ENCODE measurements around the gene CSAG2.
"Not testable (repeated sequence)": the region's sequence is repeated elsewhere in the genome, so short reads cannot be mapped to it uniquely, and the experiment has no call there.

CSAG2 gene, protein sequence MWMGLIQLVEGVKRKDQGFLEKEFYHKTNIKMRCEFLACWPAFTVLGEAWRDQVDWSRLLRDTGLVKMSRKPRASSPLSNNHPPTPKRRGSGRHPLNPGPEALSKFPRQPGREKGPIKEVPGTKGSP
- long read RNA-seq, result 0 reads

DNA sequence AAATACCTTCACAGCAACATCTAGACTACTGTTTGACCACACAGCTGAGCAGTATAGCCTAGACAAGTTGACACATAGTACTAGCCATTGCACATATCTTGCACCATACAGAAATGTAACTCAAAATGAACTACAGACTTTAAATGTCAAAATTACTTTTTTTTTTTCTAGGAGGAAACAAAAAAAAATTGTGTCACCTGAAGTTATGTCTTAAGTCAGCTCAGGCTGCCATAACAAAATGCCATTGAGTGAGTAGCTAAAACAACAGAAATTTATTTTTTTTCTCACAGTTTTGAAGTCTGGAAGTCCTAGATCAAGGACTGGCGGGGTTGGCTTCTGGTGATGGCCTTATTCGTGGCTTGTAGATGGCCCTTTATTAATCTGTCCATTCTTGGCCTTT lies at the start of gene CSAG2:
TSS of gene CSAG2 (minus strand) at position 101 of the 400 bp plus-strand sequence. CDS start 161 bp downstream, outside the sequence.
- H3K27me3 ChIP-seq (ENCODE audit: insufficient read depth, poor library complexity, severe bottlenecking); H3K4me3 ChIP-seq (replicated peaks; ENCODE audit: insufficient read depth, low read length); DNase-seq (ENCODE audit: low read depth in 1 of 2, low spot score in 1 of 2); H3K27ac ChIP-seq (replicated peaks): not testable (repeated sequence)

DNA sequence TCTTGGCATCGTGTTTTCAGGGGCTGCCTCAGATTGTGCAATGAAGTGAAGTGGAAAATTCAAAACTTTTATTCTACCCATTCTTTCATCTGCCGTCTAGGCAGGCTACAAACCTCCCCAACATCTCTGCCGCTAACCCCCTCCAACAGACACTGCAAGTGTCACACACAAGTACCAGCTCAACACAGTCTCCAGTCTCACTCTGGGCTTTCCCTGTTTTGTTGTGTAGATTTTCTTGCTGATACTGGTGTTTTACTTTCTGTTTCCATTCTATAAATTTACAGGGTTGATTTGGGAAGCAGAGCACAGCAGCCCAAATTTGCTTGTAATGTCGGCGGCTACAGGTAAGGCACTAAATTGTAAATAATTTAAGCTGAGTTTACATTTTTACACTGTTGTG lies 45.8 kb upstream of the CSAG2 start:
- not testable (repeated sequence) for H3K4me3 ChIP-seq (replicated peaks; ENCODE audit: insufficient read depth, low read length); DNase-seq (ENCODE audit: low read depth in 1 of 2, low spot score in 1 of 2); H3K27me3 ChIP-seq (ENCODE audit: insufficient read depth, poor library complexity, severe bottlenecking); H3K27ac ChIP-seq (replicated peaks)

DNA sequence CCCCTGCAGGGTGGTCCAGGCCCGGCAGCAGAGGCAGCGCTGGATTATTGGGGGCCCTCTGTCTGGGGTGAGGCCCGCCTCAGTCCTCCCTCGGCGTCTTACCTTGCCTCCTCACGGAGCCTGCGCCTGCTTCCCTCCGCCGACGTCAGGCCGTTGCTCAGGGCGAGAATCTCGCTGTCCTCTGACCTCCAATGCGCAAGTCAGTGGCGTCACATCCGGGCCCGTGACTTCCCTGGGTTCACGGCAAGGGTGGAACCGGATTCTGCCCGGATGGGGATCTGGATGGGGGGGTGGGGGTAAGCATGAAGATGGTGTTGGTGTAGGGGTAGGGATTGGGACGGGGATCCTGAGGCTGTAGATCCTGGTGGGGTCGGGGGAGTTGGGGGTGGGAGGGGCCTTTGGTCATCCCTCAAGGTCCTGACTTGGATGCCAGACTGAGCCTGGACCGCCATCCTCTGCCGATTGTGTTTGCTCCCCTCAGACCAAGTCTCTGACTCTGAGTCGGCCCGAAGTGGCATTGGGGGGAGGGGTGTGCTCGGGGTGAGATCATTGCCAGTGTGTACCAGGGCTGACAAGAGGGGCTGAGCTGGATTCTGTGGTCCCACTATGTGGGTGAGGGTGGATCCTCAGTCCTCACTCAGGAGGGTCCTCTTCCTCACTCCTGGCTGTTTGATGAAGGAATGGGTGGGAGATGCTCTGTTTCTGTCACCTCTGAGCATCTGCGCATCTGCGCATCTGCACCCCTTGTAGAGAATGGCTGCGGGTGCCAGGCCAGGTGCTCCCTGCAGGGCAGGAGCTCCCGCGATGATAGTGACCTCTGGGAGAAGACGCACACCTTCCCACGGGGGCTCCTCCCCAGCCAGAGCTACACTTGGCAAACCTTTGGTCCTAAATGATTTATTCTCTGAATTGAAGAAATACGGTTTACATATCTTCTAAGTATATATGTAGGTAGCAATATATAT lies 44.9 kb upstream of the CSAG2 start, which contains the start of gene MAGEA2:
TSS of gene MAGEA2 (minus strand) at position 157 of the 965 bp plus-strand sequence. CDS start 2,479 bp downstream, outside the sequence.
- H3K4me3 ChIP-seq (replicated peaks; ENCODE audit: insufficient read depth, low read length); DNase-seq (ENCODE audit: low read depth in 1 of 2, low spot score in 1 of 2); H3K27ac ChIP-seq (replicated peaks); H3K27me3 ChIP-seq (ENCODE audit: insufficient read depth, poor library complexity, severe bottlenecking): not testable (repeated sequence)

DNA sequence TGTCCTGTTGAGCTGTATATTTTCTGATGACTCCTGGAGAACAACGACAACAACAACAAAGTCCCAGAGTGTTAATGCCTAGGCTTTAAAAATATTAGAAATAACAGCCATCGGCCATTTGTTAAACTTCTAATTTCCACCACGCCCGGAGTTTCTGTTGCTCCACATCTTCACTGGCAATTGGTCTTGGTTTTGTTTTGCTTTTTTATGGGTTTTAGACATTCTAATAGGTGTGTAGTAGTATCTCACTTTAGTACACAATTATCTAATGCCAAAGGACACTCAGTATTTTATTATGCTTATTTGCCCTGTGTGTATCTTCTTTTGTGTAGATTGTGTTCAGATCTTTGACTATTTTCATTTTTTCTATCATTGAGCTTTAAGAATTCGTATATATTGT lies 29.5 kb upstream of the CSAG2 start:
- DNase-seq (ENCODE audit: low read depth in 1 of 2, low spot score in 1 of 2), result no peak
- TF ChIP-seq POLR2AphosphoS5 (IDR thresholded peaks at IDR 0.05; ENCODE audit: low read depth) (no peak), GABPA (IDR thresholded peaks at IDR 0.05; ENCODE audit: low read depth) (no peak), SPI1 (IDR thresholded peaks at IDR 0.05; ENCODE audit: borderline replicate concordance, low read depth) (no peak)
- TF ChIP-seq, protein P1, sequence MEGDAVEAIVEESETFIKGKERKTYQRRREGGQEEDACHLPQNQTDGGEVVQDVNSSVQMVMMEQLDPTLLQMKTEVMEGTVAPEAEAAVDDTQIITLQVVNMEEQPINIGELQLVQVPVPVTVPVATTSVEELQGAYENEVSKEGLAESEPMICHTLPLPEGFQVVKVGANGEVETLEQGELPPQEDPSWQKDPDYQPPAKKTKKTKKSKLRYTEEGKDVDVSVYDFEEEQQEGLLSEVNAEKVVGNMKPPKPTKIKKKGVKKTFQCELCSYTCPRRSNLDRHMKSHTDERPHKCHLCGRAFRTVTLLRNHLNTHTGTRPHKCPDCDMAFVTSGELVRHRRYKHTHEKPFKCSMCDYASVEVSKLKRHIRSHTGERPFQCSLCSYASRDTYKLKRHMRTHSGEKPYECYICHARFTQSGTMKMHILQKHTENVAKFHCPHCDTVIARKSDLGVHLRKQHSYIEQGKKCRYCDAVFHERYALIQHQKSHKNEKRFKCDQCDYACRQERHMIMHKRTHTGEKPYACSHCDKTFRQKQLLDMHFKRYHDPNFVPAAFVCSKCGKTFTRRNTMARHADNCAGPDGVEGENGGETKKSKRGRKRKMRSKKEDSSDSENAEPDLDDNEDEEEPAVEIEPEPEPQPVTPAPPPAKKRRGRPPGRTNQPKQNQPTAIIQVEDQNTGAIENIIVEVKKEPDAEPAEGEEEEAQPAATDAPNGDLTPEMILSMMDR (IDR thresholded peaks at IDR 0.05; ENCODE audit: insufficient read depth, low read length), result no peak
- TF ChIP-seq, protein P2, sequence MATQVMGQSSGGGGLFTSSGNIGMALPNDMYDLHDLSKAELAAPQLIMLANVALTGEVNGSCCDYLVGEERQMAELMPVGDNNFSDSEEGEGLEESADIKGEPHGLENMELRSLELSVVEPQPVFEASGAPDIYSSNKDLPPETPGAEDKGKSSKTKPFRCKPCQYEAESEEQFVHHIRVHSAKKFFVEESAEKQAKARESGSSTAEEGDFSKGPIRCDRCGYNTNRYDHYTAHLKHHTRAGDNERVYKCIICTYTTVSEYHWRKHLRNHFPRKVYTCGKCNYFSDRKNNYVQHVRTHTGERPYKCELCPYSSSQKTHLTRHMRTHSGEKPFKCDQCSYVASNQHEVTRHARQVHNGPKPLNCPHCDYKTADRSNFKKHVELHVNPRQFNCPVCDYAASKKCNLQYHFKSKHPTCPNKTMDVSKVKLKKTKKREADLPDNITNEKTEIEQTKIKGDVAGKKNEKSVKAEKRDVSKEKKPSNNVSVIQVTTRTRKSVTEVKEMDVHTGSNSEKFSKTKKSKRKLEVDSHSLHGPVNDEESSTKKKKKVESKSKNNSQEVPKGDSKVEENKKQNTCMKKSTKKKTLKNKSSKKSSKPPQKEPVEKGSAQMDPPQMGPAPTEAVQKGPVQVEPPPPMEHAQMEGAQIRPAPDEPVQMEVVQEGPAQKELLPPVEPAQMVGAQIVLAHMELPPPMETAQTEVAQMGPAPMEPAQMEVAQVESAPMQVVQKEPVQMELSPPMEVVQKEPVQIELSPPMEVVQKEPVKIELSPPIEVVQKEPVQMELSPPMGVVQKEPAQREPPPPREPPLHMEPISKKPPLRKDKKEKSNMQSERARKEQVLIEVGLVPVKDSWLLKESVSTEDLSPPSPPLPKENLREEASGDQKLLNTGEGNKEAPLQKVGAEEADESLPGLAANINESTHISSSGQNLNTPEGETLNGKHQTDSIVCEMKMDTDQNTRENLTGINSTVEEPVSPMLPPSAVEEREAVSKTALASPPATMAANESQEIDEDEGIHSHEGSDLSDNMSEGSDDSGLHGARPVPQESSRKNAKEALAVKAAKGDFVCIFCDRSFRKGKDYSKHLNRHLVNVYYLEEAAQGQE (IDR thresholded peaks at IDR 0.05; ENCODE audit: insufficient replicate concordance, low read depth), result no peak
- Histone ChIP-seq H3K4me3 (replicated peaks; ENCODE audit: insufficient read depth, low read length) (no peak overlapping the region), H3K27ac (replicated peaks) (no peak overlapping the region), H3K27me3 (ENCODE audit: insufficient read depth, poor library complexity, severe bottlenecking) (peaks cover 2% of the 10 kb centered on the region)

DNA sequence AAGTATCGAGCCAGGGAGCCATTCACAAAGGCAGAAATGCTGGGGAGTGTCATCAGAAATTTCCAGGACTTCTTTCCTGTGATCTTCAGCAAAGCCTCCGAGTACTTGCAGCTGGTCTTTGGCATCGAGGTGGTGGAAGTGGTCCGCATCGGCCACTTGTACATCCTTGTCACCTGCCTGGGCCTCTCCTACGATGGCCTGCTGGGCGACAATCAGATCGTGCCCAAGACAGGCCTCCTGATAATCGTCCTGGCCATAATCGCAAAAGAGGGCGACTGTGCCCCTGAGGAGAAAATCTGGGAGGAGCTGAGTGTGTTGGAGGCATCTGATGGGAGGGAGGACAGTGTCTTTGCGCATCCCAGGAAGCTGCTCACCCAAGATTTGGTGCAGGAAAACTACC lies 27.5 kb upstream of the CSAG2 start:
- H3K27me3 ChIP-seq (ENCODE audit: insufficient read depth, poor library complexity, severe bottlenecking); H3K4me3 ChIP-seq (replicated peaks; ENCODE audit: insufficient read depth, low read length); H3K27ac ChIP-seq (replicated peaks); DNase-seq (ENCODE audit: low read depth in 1 of 2, low spot score in 1 of 2): not testable (repeated sequence)

DNA sequence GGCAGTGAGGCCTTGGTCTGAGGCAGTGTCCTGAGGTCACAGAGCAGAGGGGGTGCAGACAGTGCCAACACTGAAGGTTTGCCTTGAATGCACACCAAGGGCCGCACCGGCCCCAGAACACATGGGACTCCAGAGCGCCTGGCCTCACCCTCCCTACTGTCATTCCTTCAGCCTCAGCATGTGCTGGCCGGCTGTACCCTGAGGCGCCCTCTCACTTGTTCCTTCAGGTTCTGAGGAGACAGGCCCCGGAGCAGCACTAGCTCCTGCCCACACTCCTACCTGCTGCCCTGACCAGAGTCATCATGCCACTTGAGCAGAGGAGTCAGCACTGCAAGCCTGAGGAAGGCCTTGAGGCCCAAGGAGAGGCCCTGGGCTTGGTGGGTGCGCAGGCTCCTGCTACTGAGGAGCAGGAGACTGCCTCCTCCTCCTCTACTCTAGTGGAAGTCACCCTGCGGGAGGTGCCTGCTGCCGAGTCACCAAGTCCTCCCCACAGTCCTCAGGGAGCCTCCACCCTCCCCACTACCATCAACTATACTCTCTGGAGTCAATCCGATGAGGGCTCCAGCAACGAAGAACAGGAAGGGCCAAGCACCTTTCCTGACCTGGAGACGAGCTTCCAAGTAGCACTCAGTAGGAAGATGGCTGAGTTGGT lies 26.9 kb upstream of the CSAG2 start:
- TF ChIP-seq, protein P1 (IDR thresholded peaks at IDR 0.05; ENCODE audit: insufficient read depth, low read length), result no peak
- TF ChIP-seq POLR2AphosphoS5 (IDR thresholded peaks at IDR 0.05; ENCODE audit: low read depth) (no peak), GABPA (IDR thresholded peaks at IDR 0.05; ENCODE audit: low read depth) (no peak), SPI1 (IDR thresholded peaks at IDR 0.05; ENCODE audit: borderline replicate concordance, low read depth) (no peak)
- TF ChIP-seq, protein P2 (IDR thresholded peaks at IDR 0.05; ENCODE audit: insufficient replicate concordance, low read depth), result no peak
- Histone ChIP-seq H3K4me3 (replicated peaks; ENCODE audit: insufficient read depth, low read length) (no peak overlapping the region), H3K27me3 (ENCODE audit: insufficient read depth, poor library complexity, severe bottlenecking) (peaks cover 2% of the 10 kb centered on the region), H3K27ac (replicated peaks) (no peak overlapping the region)
- DNase-seq (ENCODE audit: low read depth in 1 of 2, low spot score in 1 of 2), result no peak

All from HL-60 (cell line).